ENCODE data around the gene FBXO30.

DNA sequence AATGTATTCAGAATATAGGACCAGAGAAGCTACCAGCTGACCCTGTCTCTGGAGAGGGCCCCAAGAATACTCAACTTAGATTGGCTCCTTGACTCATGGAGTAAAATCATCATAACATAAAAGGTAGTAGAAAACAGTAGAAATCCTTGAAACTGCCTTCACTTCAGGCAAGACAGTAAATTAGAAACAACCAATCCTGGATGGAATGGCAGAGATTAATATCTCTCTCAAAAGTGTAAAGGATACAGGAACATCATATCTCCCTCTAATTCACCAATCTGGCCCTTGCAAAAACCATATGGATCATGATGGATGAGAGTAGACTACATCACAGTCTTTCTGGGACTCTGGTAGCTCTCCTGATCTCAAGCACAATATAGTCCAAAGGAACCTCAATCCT is 58.9 kb downstream of the FBXO30 start:
- TF ChIP-seq POLR2AphosphoS5 (IDR thresholded peaks at IDR 0.05; ENCODE audit: borderline replicate concordance, low read depth, low read length) (no peak), EZH2 (IDR thresholded peaks at IDR 0.05) (no peak), FOXP2 (optimal IDR thresholded peaks at IDR 0.05; ENCODE audit: control extremely low read depth, extremely low read length, insufficient read depth) (no peak)

Data from SK-N-MC (cell line).